ENCODE data around the gene KIAA2012.

Gene KIAA2012

GRCh38 chr2:202032846-202033316, 40.2 kb upstream of the KIAA2012 start:
- DNase-seq (ENCODE audit: low read depth, low spot score), result no peak
- H3K27me3 ChIP-seq (ENCODE audit: insufficient read depth, insufficient read length), result peaks cover 39% of the 10 kb centered on the region
- H3K9me3 ChIP-seq (ENCODE audit: insufficient read depth, low read length), result no peaks in the 10 kb centered on the region; the same call in 1 of the 2 replicates
- peak overlapping the region; percentile 95 for H3K9ac ChIP-seq (ENCODE audit: insufficient read length, low read depth)
- H3K4me3 ChIP-seq (ENCODE audit: insufficient read length, low read depth), result peak overlapping the region; percentile 82
- peaks cover 29% of the 10 kb centered on the region for H3K36me3 ChIP-seq (ENCODE audit: insufficient read depth, insufficient read length, low read length)
- peaks cover 7% of the 10 kb centered on the region for H3K4me1 ChIP-seq (ENCODE audit: insufficient read depth, insufficient read length)
- TF ChIP-seq SUZ12 (IDR thresholded peaks at IDR 0.05; ENCODE audit: extremely low read depth, insufficient read depth, insufficient read length) (no peak), ZNF274 (IDR thresholded peaks at IDR 0.05; ENCODE audit: low read depth, low read length) (no peak), YY1 (IDR thresholded peaks at IDR 0.05; ENCODE audit: insufficient read depth, insufficient read length) (no peak)

GRCh38 chr2:202033317-202034248, 39.5 kb upstream of the KIAA2012 start, which contains the start of gene FZD7:
Gene FZD7, plus strand, starts transcription at chr2:202033855. Its CDS starts 793 bp downstream, at chr2:202034648.
- TF ChIP-seq SUZ12 (IDR thresholded peaks at IDR 0.05; ENCODE audit: extremely low read depth, insufficient read depth, insufficient read length), result no peak
- Histone ChIP-seq H3K9me3 (ENCODE audit: insufficient read depth, low read length) (no peaks in the 10 kb centered on the region; the same call in 1 of the 2 replicates), H3K4me1 (ENCODE audit: insufficient read depth, insufficient read length) (peaks cover 7% of the 10 kb centered on the region), H3K36me3 (ENCODE audit: insufficient read depth, insufficient read length, low read length) (peaks cover 29% of the 10 kb centered on the region), H3K9ac (ENCODE audit: insufficient read length, low read depth) (peak within 1 kb of the TSS; percentile 97), H3K4me3 (ENCODE audit: insufficient read length, low read depth) (peak within 1 kb of the TSS; percentile 95), H3K27me3 (ENCODE audit: insufficient read depth, insufficient read length) (peaks cover 38% of the 10 kb centered on the region)
- DNase-seq (ENCODE audit: low read depth, low spot score), result peak; percentile 92

- TF ChIP-seq SUZ12 (IDR thresholded peaks at IDR 0.05; ENCODE audit: extremely low read depth, insufficient read depth, insufficient read length) (no peak), YY1 (IDR thresholded peaks at IDR 0.05; ENCODE audit: insufficient read depth, insufficient read length) (no peak), ZNF274 (IDR thresholded peaks at IDR 0.05; ENCODE audit: low read depth, low read length) (no peak)
- H3K9me3 ChIP-seq (ENCODE audit: insufficient read depth, low read length), result no peaks in the 10 kb centered on the region; the same call in 1 of the 2 replicates
- H3K4me3 ChIP-seq (ENCODE audit: insufficient read length, low read depth), result peak overlapping the region; percentile 95
- no peak for DNase-seq (ENCODE audit: low read depth, low spot score)
- peak overlapping the region; percentile 97 for H3K9ac ChIP-seq (ENCODE audit: insufficient read length, low read depth)
- peaks cover 34% of the 10 kb centered on the region for H3K27me3 ChIP-seq (ENCODE audit: insufficient read depth, insufficient read length)
- peaks cover 29% of the 10 kb centered on the region for H3K36me3 ChIP-seq (ENCODE audit: insufficient read depth, insufficient read length, low read length)
- H3K4me1 ChIP-seq (ENCODE audit: insufficient read depth, insufficient read length), result peaks cover 7% of the 10 kb centered on the region
Measured at GRCh38 chr2:202034249-202035088, 38.6 kb upstream of the KIAA2012 start.

GRCh38 chr2:202035089-202035940, 37.7 kb upstream of the KIAA2012 start:
- H3K4me1 ChIP-seq (ENCODE audit: insufficient read depth, insufficient read length), result peaks cover 7% of the 10 kb centered on the region
- DNase-seq (ENCODE audit: low read depth, low spot score), result no peak
- no peak for TF ChIP-seq SUZ12 (IDR thresholded peaks at IDR 0.05; ENCODE audit: extremely low read depth, insufficient read depth, insufficient read length)

GRCh38 chr2:202035941-202036372, 37.1 kb upstream of the KIAA2012 start:
- H3K9me3 ChIP-seq (ENCODE audit: insufficient read depth, low read length), result no peaks in the 10 kb centered on the region; the same call in 1 of the 2 replicates
- TF ChIP-seq YY1 (IDR thresholded peaks at IDR 0.05; ENCODE audit: insufficient read depth, insufficient read length) (no peak), ZNF274 (IDR thresholded peaks at IDR 0.05; ENCODE audit: low read depth, low read length) (no peak), SUZ12 (IDR thresholded peaks at IDR 0.05; ENCODE audit: extremely low read depth, insufficient read depth, insufficient read length) (no peak)
- DNase-seq (ENCODE audit: low read depth, low spot score), result no peak
- H3K4me1 ChIP-seq (ENCODE audit: insufficient read depth, insufficient read length), result peaks cover 7% of the 10 kb centered on the region
- H3K9ac ChIP-seq (ENCODE audit: insufficient read length, low read depth), result peak overlapping the region; percentile 97
- H3K27me3 ChIP-seq (ENCODE audit: insufficient read depth, insufficient read length), result peaks cover 19% of the 10 kb centered on the region
- peak overlapping the region; percentile 95 for H3K4me3 ChIP-seq (ENCODE audit: insufficient read length, low read depth)
- H3K36me3 ChIP-seq (ENCODE audit: insufficient read depth, insufficient read length, low read length), result peaks cover 29% of the 10 kb centered on the region

More at GRCh38 chr2:202035089-202035940, 37.7 kb upstream of the KIAA2012 start:
- Histone ChIP-seq H3K27me3 (ENCODE audit: insufficient read depth, insufficient read length) (peaks cover 25% of the 10 kb centered on the region), H3K4me3 (ENCODE audit: insufficient read length, low read depth) (peak overlapping the region; percentile 95), H3K9ac (ENCODE audit: insufficient read length, low read depth) (peak overlapping the region; percentile 97), H3K36me3 (ENCODE audit: insufficient read depth, insufficient read length, low read length) (peaks cover 29% of the 10 kb centered on the region), H3K9me3 (ENCODE audit: insufficient read depth, low read length) (no peaks in the 10 kb centered on the region; the same call in 1 of the 2 replicates)

- H3K4me1 ChIP-seq (ENCODE audit: insufficient read depth, insufficient read length), result peaks cover 7% of the 10 kb centered on the region
- peaks cover 29% of the 10 kb centered on the region for H3K36me3 ChIP-seq (ENCODE audit: insufficient read depth, insufficient read length, low read length)
- H3K9me3 ChIP-seq (ENCODE audit: insufficient read depth, low read length), result no peaks in the 10 kb centered on the region; the same call in 1 of the 2 replicates
- DNase-seq (ENCODE audit: low read depth, low spot score), result no peak
- H3K27me3 ChIP-seq (ENCODE audit: insufficient read depth, insufficient read length), result peaks cover 20% of the 10 kb centered on the region
- TF ChIP-seq YY1 (IDR thresholded peaks at IDR 0.05; ENCODE audit: insufficient read depth, insufficient read length) (no peak), ZNF274 (IDR thresholded peaks at IDR 0.05; ENCODE audit: low read depth, low read length) (no peak), SUZ12 (IDR thresholded peaks at IDR 0.05; ENCODE audit: extremely low read depth, insufficient read depth, insufficient read length) (no peak)
- H3K4me3 ChIP-seq (ENCODE audit: insufficient read length, low read depth), result peak overlapping the region; percentile 95
- H3K9ac ChIP-seq (ENCODE audit: insufficient read length, low read depth), result peak overlapping the region; percentile 97
Measured at GRCh38 chr2:202036601-202037037, 36.4 kb upstream of the KIAA2012 start.

Measured in NT2/D1 (cell line).